Activated CD4-positive, alpha-beta T cell treated with anti-CD3 and anti-CD28 coated beads for 24 hours (primary cell): Measurements from ENCODE around the gene LPAR3.

Experiments
- DNase-seq, 2 donors: peaks; one replicate each; pipeline ENCODE4 v3.0.0-alpha.2; 2020; ENCODE audit warnings: low read depth in 2 of 2

LPAR3 gene

GRCh38 chr1:84857906-84858305 is 35.1 kb downstream of the LPAR3 start:
- DNase-seq, result no peak

- no peak for DNase-seq
Measured at GRCh38 chr1:84856726-84857270, 36.2 kb downstream of the LPAR3 start.

- no peak for DNase-seq
Measured at GRCh38 chr1:84855691-84856630, 37.0 kb downstream of the LPAR3 start.

- DNase-seq, result no peak
Measured at GRCh38 chr1:84855168-84855567, 37.8 kb downstream of the LPAR3 start.

- no peak for DNase-seq
Measured at GRCh38 chr1:84853741-84854721, 39.0 kb downstream of the LPAR3 start.

GRCh38 chr1:84851839-84852238 is 41.2 kb downstream of the LPAR3 start:
- DNase-seq, result no peak

- DNase-seq, result no peak
Measured at GRCh38 chr1:84849357-84849975, 43.5 kb downstream of the LPAR3 start.

- no peak for DNase-seq
Measured at GRCh38 chr1:84847253-84848250, 45.5 kb downstream of the LPAR3 start.

- no peak for DNase-seq
Measured at GRCh38 chr1:84846387-84846786, 46.6 kb downstream of the LPAR3 start.

- no peak for DNase-seq
Measured at GRCh38 chr1:84845357-84845756, 47.6 kb downstream of the LPAR3 start.

GRCh38 chr1:84844094-84844493 is 48.9 kb downstream of the LPAR3 start:
- no peak for DNase-seq

GRCh38 chr1:84842748-84843231 is 50.2 kb downstream of the LPAR3 start:
- no peak for DNase-seq

- DNase-seq, result no peak
Measured at GRCh38 chr1:84841971-84842370, 51.0 kb downstream of the LPAR3 start.

- no peak for DNase-seq
Measured at GRCh38 chr1:84840346-84840745, 52.7 kb downstream of the LPAR3 start.

- DNase-seq, result no peak
Measured at GRCh38 chr1:84839544-84839943, 53.5 kb downstream of the LPAR3 start.

GRCh38 chr1:84836145-84836544 is 56.9 kb downstream of the LPAR3 start:
- DNase-seq, result no peak

GRCh38 chr1:84835169-84835568 is 57.8 kb downstream of the LPAR3 start:
- DNase-seq, result no peak

- DNase-seq, result no peak
Measured at GRCh38 chr1:84834419-84835064, 58.5 kb downstream of the LPAR3 start.

GRCh38 chr1:84833194-84833593 is 59.8 kb downstream of the LPAR3 start:
- DNase-seq, result no peak

GRCh38 chr1:84830136-84830535 is 62.9 kb downstream of the LPAR3 start:
- no peak for DNase-seq
